Lower leg skin (tissue), 4 donors: Measurements from ENCODE around the gene TRAP1. TPM values are rescaled to one million over a fixed set of nuclear protein-coding genes. Genes with fewer than 3 reads are reported as not detected.
A peak's percentile ranks its signal among the peaks of the same experiment; 100 is the strongest.

Source experiments
- DNase-seq, 2 donors: peaks; one replicate each; pipeline ENCODE4 v3.0.0-alpha.2; 2019; ENCODE audit warnings: low spot score in 2 of 2
- H3K4me3 ChIP-seq: fragments of 200-600 bp; sonication (generic); 2 replicates; pipeline ENCODE4 v1.5.1; 2017; ENCODE audit warnings: mild to moderate bottlenecking, low read depth; ENCODE audit not compliant: poor library complexity, severe bottlenecking
- CTCF ChIP-seq, 3 donors: fragments of 450-650 bp; IDR thresholded peaks; one replicate each; pipeline ENCODE4 v1.5.1; 2016; ENCODE audit warnings: antibody characterized with exemption in 3 of 3, mild to moderate bottlenecking in 3 of 3, moderate library complexity in 2 of 3
- POLR2A ChIP-seq, 2 donors: fragments of 450-650 bp; IDR thresholded peaks; one replicate each; pipeline ENCODE4 v1.6.1; 2016 to 2017; ENCODE audit warnings: antibody characterized with exemption in 2 of 2, mild to moderate bottlenecking in 1 of 2, moderate library complexity in 1 of 2
- WGBS, 2 donors: methylation state at CpG; one replicate each; pipeline ENCODE4 v1.1.5; 2018; 5-methylcytosine and 5-hydroxymethylcytosine counted together
- intact Hi-C: fragments of 100-400 bp; cut with DNase I; formaldehyde crosslinking; loops from one replicate; pipeline ENCODE4 v1.15.0; 2023; ENCODE audit warnings: low total_unique reads
- total RNA-seq, 4 donors: library from RNA; depleted of rRNA; stranded (reverse); fragments of >200 nt; gene quantifications; one replicate each; pipeline ENCODE4 v1.1.0, GENCODE V29; 2016

Gene TRAP1
- total RNA-seq, 4 donors from 2014 or later = 56.2 to 94.1 (median 67.4) TPM

DNA sequence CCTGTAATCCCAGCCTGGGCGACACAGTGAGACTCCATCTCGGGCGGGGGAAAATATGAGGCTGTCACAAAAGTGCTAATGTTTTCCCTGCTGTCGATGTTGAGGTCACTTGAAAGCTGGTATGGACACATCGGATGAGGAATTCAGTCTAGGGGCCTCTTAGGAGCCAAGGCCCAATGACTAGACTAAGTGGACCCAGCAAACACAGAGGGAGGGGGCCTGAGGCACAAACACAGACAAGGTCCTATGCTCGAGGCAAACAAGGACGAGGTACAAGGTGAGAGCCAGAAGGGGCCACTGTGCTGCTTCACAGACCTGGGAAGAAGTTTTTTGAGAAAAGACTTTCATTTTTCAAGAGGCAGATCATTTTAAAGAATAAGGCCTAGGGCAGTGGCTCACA lies 15.2 kb downstream of the TRAP1 start:
- intact Hi-C loops = no loop called here
- TF ChIP-seq POLR2A (IDR thresholded peaks at IDR 0.05) (no peak), CTCF (IDR thresholded peaks at IDR 0.05) (no peak)
- no peak overlapping the region for H3K4me3 ChIP-seq
- DNase-seq = no peak
- 92 to 99% methylated on average over 7 of the region's 7 CpGs for WGBS, 2 donors

GRCh38 chr16:3701531-3701930 lies 15.8 kb downstream of the TRAP1 start:
- TF ChIP-seq CTCF (IDR thresholded peaks at IDR 0.05) (no peak), POLR2A (IDR thresholded peaks at IDR 0.05) (no peak)
- intact Hi-C loops = no loop called here
- WGBS, 2 donors = 81 to 87% methylated on average over 4 of the region's 4 CpGs

DNA sequence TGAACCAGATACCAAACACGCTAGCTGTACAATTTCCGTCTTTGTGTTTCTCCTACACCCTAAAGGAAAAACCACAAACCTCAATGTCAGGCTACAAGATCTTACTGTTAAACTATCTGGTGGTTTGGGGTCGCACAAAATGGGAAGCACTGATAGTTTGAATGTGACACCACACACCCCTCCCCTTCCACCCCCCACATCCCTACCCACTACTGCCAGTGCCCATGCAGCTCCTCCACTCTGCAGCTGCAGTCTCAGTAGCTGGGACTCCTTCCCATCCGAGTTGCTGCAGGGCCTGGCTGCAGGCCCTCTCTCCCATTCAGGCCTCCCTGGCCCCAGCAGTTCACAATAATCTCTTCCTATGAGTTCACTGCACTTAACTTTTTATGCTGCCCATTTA lies 18.4 kb downstream of the TRAP1 start:
- no peak for DNase-seq
- 49 to 77% methylated on average over 4 of the region's 4 CpGs for WGBS, 2 donors
- H3K4me3 ChIP-seq = no peak overlapping the region
- TF ChIP-seq POLR2A (IDR thresholded peaks at IDR 0.05) (no peak), CTCF (IDR thresholded peaks at IDR 0.05) (no peak)
- intact Hi-C loops = loop anchor here (10.0 kb wide), 1 partner anchor 186 kb away; the partner anchor contains the start of gene CREBBP

More at GRCh38 chr16:3701531-3701930, 15.8 kb downstream of the TRAP1 start:
- H3K4me3 ChIP-seq = no peak overlapping the region
- no peak for DNase-seq

- H3K4me3 ChIP-seq = no peak overlapping the region
- intact Hi-C loops = loop anchor here (10.0 kb wide), 1 partner anchor 188 kb away; the partner anchor contains the start of gene CREBBP
- TF ChIP-seq CTCF (IDR thresholded peaks at IDR 0.05) = no peak
- no peak for TF ChIP-seq POLR2A (IDR thresholded peaks at IDR 0.05)
- DNase-seq = no peak
- 60 to 71% methylated on average over 13 of the region's 13 CpGs for WGBS, 2 donors
These were observed 20.7 kb downstream of the TRAP1 start for GRCh38 chr16:3696425-3697218.

DNA sequence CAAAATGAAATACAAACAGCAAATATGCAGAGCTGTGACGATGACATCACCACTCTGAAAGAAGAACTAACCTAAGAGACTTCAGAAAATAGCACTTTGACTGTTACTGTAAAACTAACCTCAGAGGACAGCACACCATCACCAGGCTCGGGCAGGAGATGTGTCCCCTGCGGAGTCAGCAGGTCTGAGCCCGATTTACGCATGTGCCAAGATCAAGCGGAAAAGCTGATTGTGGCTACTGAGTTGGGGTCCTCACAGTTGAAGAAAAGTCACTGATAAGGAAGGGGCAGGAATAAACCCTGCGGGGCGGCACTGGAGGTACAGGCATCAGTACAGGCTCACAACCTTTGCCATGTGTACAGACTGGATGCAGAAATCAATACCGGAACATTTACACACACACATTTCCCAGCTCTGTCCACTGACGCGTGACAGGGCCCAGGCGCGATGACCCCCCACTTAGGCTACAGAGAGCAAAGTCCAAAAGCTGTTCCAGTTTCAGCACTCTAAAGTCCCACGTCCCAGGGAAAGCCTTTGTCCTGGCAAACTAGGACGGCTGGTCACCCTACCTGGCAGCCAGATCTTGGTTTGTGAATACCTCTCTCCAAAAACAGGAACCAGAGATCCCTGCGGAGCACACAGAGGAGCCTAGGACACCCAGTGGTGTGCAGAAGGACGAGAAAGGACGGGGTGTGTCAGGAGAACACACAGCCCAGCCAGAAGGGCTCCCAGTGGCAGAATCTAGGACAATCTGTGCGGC lies 21.5 kb downstream of the TRAP1 start:
- H3K4me3 ChIP-seq = no peak overlapping the region
- no peak for DNase-seq
- TF ChIP-seq POLR2A (IDR thresholded peaks at IDR 0.05) (no peak), CTCF (IDR thresholded peaks at IDR 0.05) (peak in 1 of 3 donors; percentile 10)
- intact Hi-C loops = loop anchor here (10.0 kb wide), 1 partner anchor 189 kb away; the partner anchor contains the start of gene CREBBP
- WGBS, 2 donors = 88 to 89% methylated on average over 19 of the region's 19 CpGs
